GM19351 (cell line): Measurements from ENCODE around the gene SBK2.
"Not testable (repeated sequence)": the region's sequence is repeated elsewhere in the genome, so short reads cannot be mapped to it uniquely, and the experiment has no call there.

Experiments
- ATAC-seq: cut with Tn5 transposase; IDR thresholded peaks from one replicate; pipeline ENCODE4 v1.9.1; 2021; ENCODE audit warnings: mild to moderate bottlenecking, moderate library complexity; ENCODE audit not compliant: unreplicated experiment

The SBK2 gene

GRCh38 chr19:55503502-55504251 lies 33.3 kb downstream of the SBK2 start:
- ATAC-seq, result peak; percentile 90

DNA sequence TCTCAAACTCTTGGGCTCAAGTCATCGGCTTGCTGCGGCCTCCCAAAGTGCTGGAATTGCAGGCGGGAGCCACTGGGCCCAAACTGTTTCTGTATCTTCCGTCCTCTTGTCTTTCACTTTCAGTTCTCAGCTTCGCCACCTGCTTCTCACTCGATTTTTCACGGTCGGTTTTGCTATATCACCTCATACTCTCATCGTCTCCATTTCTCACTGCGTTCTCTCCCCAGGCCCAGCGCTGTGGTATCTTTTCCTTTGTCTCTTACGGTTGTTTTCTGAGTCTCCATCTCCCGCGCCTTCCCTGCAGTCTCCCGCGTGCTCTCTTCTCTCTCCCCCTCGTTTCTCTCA lies 33.8 kb downstream of the SBK2 start:
- ATAC-seq, result no peak

- no peak for ATAC-seq
Observed at GRCh38 chr19:55502197-55502952, 34.6 kb downstream of the SBK2 start.

- ATAC-seq, result no peak
Observed at GRCh38 chr19:55500368-55500952, 36.5 kb downstream of the SBK2 start.

GRCh38 chr19:55498246-55498840 lies 38.6 kb downstream of the SBK2 start:
- ATAC-seq, result no peak

DNA sequence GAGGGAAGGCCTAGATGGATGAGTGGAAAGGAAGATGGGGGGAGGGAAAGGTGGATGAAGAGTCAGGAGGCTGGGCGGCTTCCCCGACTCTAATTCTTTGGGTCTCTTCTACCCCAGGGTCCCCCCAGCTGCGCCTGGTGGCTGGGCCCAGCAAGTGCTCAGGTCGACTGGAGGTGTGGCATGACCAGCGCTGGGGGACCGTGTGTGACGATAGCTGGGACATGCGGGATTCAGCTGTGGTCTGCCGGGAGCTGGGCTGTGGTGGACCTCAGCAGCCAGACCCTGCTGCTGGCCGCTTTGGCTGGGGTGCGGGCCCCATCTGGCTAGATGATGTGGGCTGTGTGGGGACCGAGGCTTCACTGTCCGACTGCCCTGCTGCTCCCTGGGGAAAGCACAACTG lies 39.2 kb downstream of the SBK2 start:
- no peak for ATAC-seq

DNA sequence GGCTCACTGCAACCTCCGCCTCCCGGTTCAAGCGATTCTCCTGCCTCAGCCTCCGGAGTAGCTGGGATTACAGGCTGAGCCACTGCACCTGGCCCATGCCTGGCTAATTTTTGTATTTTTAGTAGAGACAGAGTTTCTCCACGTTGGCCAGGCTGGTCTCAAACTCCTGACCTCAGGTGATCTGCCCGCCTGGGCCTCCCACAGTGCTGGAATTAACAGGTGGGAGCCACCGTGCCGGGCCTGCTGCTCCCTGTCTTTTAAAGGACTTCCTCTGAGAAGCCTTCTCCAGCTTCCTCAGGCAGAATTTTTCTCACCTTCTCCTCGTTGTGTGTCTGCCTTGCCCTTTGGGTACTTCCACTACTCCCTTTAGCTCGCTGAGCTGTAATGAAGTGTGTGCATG lies 40.1 kb downstream of the SBK2 start:
- not testable (repeated sequence) for ATAC-seq

DNA sequence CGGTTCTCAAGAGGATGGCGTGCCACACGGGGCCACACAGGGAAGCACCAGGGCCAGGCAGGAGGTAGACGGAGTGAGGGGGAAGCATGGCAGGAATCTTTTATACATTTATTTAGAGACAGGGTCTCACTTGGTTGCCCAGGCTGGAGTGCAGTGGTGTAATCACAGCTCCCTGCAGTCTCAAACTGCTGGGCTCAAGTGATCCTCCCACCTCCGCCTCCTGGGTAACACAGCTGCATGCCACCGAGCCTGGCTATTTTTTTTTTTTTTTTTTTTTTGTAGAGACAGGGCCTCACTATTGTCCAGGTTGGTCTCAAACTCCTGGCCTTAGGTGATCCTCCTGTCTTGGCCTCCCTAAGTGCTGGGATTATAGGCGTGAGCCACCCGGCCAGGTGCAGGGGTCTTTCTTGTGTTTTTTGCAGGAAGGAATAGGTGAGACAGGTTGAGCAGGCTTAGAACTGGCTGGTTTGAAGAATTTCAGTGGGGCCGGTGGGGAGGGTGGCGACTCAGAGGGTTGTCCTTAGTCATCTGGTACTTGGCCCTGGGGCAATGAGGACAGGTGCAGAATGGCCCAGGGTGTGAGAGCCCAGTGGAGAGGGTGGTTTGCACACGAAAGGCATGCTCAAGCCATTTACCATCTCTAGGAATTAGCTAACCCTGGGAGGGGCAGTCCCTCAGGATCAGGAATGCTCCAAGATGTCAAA lies 41.1 kb downstream of the SBK2 start:
- ATAC-seq, result no peak

DNA sequence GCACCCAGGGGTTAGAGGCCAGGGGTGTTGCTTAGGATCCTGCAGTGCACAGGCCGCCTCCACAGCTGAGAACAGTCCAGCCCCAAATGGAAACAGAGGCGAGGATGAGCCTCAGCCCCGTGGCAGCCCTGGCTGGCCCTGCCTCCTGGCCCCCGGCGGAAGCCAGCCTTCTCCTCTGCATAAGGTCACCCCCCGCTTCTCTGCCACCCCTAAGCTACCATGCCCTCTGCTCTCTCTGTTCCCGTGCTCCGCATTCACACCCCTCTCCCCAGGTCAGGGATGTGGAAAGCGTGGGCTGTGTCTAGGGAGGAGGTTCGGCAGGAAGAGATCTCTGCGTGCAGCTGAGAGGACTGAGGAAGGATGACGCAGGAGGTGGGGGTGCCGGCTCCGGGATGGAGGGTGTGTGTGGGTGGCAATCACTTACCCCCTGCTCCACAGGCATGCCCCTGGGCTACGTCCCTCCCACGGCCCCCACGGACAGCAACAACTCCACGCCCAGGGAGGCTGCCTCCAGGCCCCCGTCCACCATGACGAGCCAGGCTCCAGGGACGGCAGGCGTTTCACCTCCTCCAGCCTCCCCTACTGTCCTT lies 42.7 kb downstream of the SBK2 start:
- ATAC-seq, result no peak

GRCh38 chr19:55493645-55494171 lies 43.2 kb downstream of the SBK2 start:
- ATAC-seq, result no peak

- no peak for ATAC-seq
Observed at GRCh38 chr19:55493052-55493644, 43.8 kb downstream of the SBK2 start.

DNA sequence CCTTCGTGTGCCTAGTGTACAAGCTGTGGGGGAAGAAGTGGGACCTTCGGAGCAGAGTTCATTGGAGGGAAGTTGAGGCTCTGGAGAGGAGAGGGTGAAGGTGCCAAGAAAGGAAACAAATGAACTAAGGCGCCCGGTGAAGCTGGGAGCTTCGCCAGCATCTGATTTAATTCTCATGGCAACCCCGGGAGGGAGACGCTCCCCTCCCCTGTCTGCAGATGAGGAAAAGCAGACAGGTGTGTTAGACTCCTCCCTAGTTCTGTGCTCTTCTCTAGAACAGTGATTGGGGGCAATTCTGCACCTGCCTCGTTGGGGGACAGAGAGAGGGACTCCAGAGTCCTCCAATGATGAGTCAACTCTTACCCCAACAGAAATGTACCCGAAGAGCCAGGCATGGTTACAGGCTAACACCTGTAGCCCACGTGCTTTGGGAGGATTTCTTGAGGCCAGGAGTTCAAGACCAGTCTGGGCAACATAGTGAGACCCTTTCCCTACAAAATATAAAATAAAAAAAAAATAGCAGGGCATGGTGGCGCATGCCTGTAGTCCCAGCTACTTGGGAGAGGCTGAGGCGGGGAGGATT lies 44.5 kb downstream of the SBK2 start:
- ATAC-seq, result no peak

DNA sequence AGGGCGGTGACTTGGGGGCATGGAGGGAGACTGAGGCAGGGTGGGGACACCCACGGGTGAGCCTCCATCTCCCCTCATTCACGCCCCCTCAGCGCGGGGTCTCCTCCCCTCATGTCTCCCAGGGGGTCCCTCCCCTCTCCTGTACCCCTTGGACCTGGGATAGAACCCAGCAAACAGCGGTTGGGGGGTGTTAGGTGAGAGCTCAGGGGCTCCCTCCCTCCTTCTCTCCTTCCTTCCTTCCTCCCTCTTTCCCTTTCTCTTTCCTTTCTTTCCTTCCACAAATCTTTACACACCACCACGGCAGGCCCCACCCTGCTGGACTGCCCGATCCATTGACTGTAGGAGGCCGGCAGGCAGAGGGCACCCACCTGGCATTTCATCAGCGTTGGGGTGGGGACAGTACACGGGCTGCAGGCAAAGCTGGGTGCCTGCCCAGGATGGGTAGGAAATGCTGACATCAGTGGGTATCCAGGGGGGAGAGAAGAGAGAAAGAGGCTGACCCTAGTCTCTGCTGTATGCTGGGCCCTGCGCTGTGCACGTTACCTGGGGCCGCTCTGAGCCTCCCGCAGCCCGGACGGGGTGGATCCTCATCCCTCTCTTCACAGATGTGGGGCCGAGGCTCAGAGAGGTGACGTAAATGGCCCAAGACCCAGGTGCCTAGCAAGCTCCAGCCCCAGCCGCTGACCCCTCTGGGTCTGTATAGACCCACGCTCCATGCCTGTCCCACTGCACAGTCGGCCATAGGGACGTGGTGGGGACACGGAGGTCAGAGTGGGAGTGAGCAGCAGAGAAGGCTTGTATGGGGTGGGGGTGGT lies 45.2 kb downstream of the SBK2 start:
- ATAC-seq, result no peak

DNA sequence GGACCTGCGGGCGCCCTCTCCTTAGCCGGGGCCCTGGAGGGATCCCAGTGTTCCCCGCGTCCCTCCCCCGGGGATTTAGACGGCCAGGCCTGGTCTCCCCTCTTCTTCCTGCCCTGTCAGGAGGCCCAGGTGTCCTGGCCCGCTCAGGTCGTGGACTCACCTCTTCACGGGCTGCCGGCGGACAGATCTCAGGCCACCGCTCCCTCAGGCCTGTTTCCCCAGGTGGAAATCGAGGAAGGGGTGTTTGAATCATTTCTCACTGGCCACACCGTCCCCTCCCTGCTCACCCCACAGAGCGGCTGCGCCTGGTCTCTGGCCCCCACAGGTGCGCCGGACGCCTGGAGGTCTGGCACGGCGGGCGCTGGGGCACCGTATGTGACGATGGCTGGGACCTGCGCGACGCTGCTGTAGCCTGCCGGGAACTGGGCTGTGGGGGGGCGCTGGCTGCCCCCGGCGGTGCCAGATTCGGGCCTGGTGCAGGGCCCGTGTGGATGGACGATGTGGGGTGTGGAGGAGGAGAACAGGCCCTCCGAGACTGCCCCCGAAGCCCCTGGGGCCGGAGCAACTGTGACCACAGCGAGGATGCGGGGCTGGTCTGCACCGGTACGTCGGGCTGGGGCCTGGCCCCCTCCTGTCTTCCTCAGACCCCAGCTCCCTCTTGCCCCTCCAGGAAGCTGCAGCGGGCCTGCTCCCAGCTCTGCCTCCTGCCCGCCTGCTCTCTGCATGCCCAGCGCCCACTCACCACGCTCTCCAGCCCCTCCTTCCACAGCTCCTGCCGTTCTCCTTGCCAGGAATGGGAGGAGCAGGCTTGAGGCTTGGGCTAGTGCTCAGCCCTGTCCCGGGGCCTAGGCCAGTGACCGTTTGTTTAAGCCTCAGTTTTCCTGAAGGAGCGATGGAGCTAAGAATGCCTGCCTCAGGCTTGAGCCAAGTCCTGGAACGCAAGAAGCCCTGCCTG lies 46.2 kb downstream of the SBK2 start:
- ATAC-seq, result no peak

DNA sequence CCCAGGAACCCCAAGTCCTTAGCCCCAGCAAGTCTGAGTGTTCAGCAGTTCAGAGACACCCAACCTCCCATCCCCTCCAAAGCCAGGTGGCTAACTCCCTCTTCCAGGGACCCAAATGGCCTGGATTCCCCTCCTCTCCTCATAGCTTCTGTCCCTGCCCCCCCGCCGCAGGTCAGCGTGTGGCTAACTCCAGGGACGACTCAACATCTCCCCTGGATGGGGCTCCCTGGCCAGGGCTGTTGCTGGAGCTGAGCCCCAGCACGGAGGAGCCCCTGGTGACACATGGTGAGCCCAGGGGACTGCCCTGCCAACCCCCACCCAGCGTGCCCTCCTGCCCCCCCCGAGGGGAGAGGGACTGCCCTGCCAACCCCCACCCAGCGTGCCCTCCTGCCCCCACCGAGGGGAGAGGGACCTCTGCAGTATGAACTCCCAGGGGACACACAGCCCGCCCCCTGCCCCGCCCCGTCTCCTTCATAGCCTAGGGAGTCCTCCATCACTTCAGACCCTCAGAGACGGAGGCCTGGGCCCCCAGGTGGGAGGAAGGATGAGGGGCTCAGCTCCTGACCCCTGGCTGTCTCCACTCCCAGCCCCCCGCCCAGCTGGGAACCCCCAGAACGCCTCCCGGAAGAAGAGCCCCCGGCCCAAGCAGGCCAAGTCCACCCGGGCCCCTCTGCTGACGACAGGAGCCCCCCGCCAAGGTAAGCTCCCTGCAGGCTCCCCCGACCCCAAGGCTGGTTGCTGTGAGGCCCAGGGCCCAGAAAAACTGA lies 47.0 kb downstream of the SBK2 start:
- no peak for ATAC-seq

- ATAC-seq, result no peak
Observed at GRCh38 chr19:55488986-55489710, 47.8 kb downstream of the SBK2 start.
